AG09309 (cell line): Measurements from ENCODE around the gene CNTNAP2.

Source experiments
- DNase-seq: peaks from one replicate; pipeline ENCODE4 v3.0.0-alpha.2; 2010; ENCODE audit warnings: low read depth
- H3K4me3 ChIP-seq: 2 replicates; pipeline ENCODE4 v1.5.1; 2011; ENCODE audit warnings: mild to moderate bottlenecking, low read depth, low read length, moderate library complexity; ENCODE audit not compliant: control insufficient read depth
- CTCF ChIP-seq: IDR thresholded peaks from 2 replicates; pipeline ENCODE4 v1.5.1; 2011; ENCODE audit warnings: mild to moderate bottlenecking, low read depth, low read length, inconsistent platforms; ENCODE audit not compliant: insufficient read depth, control insufficient read depth; ENCODE audit errors: missing control alignments

Gene CNTNAP2

GRCh38 chr7:148340438-148341280 is 2224.1 kb downstream of the CNTNAP2 start:
- TF ChIP-seq CTCF: no peak
- no peak for DNase-seq
- H3K4me3 ChIP-seq: no peak overlapping the region

GRCh38 chr7:148344406-148344805 is 2227.8 kb downstream of the CNTNAP2 start:
- no peak for DNase-seq
- no peak overlapping the region for H3K4me3 ChIP-seq
- no peak for TF ChIP-seq CTCF

GRCh38 chr7:148347981-148348380 is 2231.4 kb downstream of the CNTNAP2 start:
- H3K4me3 ChIP-seq: no peak overlapping the region
- TF ChIP-seq CTCF: no peak
- no peak for DNase-seq

GRCh38 chr7:148348466-148348865 is 2231.9 kb downstream of the CNTNAP2 start:
- no peak overlapping the region for H3K4me3 ChIP-seq
- TF ChIP-seq CTCF: no peak
- no peak for DNase-seq

- H3K4me3 ChIP-seq: no peak overlapping the region
- TF ChIP-seq CTCF: no peak
- no peak for DNase-seq
Measured at GRCh38 chr7:148356303-148356702, 2239.7 kb downstream of the CNTNAP2 start.

GRCh38 chr7:148362541-148362940 is 2245.9 kb downstream of the CNTNAP2 start:
- no peak overlapping the region for H3K4me3 ChIP-seq
- DNase-seq: no peak
- no peak for TF ChIP-seq CTCF
